ENCODE results near the gene ZFP42.
"Not testable (repeated sequence)": the region's sequence is repeated elsewhere in the genome, so short reads cannot be mapped to it uniquely, and the experiment has no call there.

Gene ZFP42

GRCh38 chr4:188041721-188042120, 46.1 kb downstream of the ZFP42 start:
- Histone ChIP-seq H3K27ac (ENCODE audit: low read depth, low read length) (no peak overlapping the region), H3K9me2 (replicated peaks; ENCODE audit: control insufficient read depth, low read length) (no peaks in the 10 kb centered on the region), H3K9me3 (ENCODE audit: control insufficient read depth, insufficient read depth, low read length) (peaks cover 9% of the 10 kb centered on the region; the same call in 1 of the 2 replicates), H4K20me1 (ENCODE audit: control insufficient read depth, insufficient read depth, low read depth, low read length) (no peaks in the 10 kb centered on the region), H3K4me2 (ENCODE audit: low read length) (no peak overlapping the region), H3K79me2 (ENCODE audit: control insufficient read depth, low read length) (no peaks in the 10 kb centered on the region), H3K36me3 (ENCODE audit: control insufficient read depth, low read length) (no peaks in the 10 kb centered on the region), H3K27me3 (ENCODE audit: control insufficient read depth, low read length) (no peaks in the 10 kb centered on the region), H3F3A (ENCODE audit: control insufficient read depth, insufficient read depth) (no peaks in the 10 kb centered on the region), H3K4me3 (ENCODE audit: low read length) (no peak overlapping the region), H3K4me1 (ENCODE audit: control insufficient read depth, low read length) (no peaks in the 10 kb centered on the region)
- TF ChIP-seq EZH2phosphoT487 (IDR thresholded peaks at IDR 0.05; ENCODE audit: borderline replicate concordance, low read length) (no peak), CTCF (IDR thresholded peaks at IDR 0.05; ENCODE audit: low read depth, low read length, poor library complexity, severe bottlenecking) (no peak)

GRCh38 chr4:188042191-188042590, 46.6 kb downstream of the ZFP42 start:
- Histone ChIP-seq H3K4me3 (ENCODE audit: low read length) (no peak overlapping the region), H3K27ac (ENCODE audit: low read depth, low read length) (no peak overlapping the region), H3K4me2 (ENCODE audit: low read length) (no peak overlapping the region), H3K4me1 (ENCODE audit: control insufficient read depth, low read length) (no peaks in the 10 kb centered on the region), H3K79me2 (ENCODE audit: control insufficient read depth, low read length) (no peaks in the 10 kb centered on the region), H3K36me3 (ENCODE audit: control insufficient read depth, low read length) (no peaks in the 10 kb centered on the region), H3K9me2 (replicated peaks; ENCODE audit: control insufficient read depth, low read length) (no peaks in the 10 kb centered on the region), H3F3A (ENCODE audit: control insufficient read depth, insufficient read depth) (no peaks in the 10 kb centered on the region), H4K20me1 (ENCODE audit: control insufficient read depth, insufficient read depth, low read depth, low read length) (no peaks in the 10 kb centered on the region), H3K9me3 (ENCODE audit: control insufficient read depth, insufficient read depth, low read length) (peaks cover 9% of the 10 kb centered on the region; the same call in 1 of the 2 replicates), H3K27me3 (ENCODE audit: control insufficient read depth, low read length) (no peaks in the 10 kb centered on the region)
- no peak for TF ChIP-seq EZH2phosphoT487 (IDR thresholded peaks at IDR 0.05; ENCODE audit: borderline replicate concordance, low read length)

- H3K9me2 ChIP-seq (replicated peaks; ENCODE audit: control insufficient read depth, low read length), result no peaks in the 10 kb centered on the region
- no peak overlapping the region for H3K27ac ChIP-seq (ENCODE audit: low read depth, low read length)
Observed at GRCh38 chr4:188043154-188043553, 47.6 kb downstream of the ZFP42 start.

GRCh38 chr4:188045461-188045860, 49.9 kb downstream of the ZFP42 start:
- H3K27me3 ChIP-seq (ENCODE audit: control insufficient read depth, low read length); H3K4me2 ChIP-seq (ENCODE audit: low read length); H3K36me3 ChIP-seq (ENCODE audit: control insufficient read depth, low read length); H3K4me3 ChIP-seq (ENCODE audit: low read length); H3K79me2 ChIP-seq (ENCODE audit: control insufficient read depth, low read length); H3F3A ChIP-seq (ENCODE audit: control insufficient read depth, insufficient read depth); H3K4me1 ChIP-seq (ENCODE audit: control insufficient read depth, low read length); H4K20me1 ChIP-seq (ENCODE audit: control insufficient read depth, insufficient read depth, low read depth, low read length); H3K9me2 ChIP-seq (replicated peaks; ENCODE audit: control insufficient read depth, low read length); H3K9me3 ChIP-seq (ENCODE audit: control insufficient read depth, insufficient read depth, low read length); H3K27ac ChIP-seq (ENCODE audit: low read depth, low read length): not testable (repeated sequence)

More at GRCh38 chr4:188043154-188043553, 47.6 kb downstream of the ZFP42 start:
- no peak for TF ChIP-seq EZH2phosphoT487 (IDR thresholded peaks at IDR 0.05; ENCODE audit: borderline replicate concordance, low read length)
- no peak for TF ChIP-seq CTCF (IDR thresholded peaks at IDR 0.05; ENCODE audit: low read depth, low read length, poor library complexity, severe bottlenecking)
- Histone ChIP-seq H3K4me1 (ENCODE audit: control insufficient read depth, low read length) (no peaks in the 10 kb centered on the region), H3K36me3 (ENCODE audit: control insufficient read depth, low read length) (no peaks in the 10 kb centered on the region), H3K79me2 (ENCODE audit: control insufficient read depth, low read length) (no peaks in the 10 kb centered on the region), H3K27me3 (ENCODE audit: control insufficient read depth, low read length) (no peaks in the 10 kb centered on the region), H3K4me2 (ENCODE audit: low read length) (no peak overlapping the region), H3K4me3 (ENCODE audit: low read length) (no peak overlapping the region), H3F3A (ENCODE audit: control insufficient read depth, insufficient read depth) (no peaks in the 10 kb centered on the region), H3K9me3 (ENCODE audit: control insufficient read depth, insufficient read depth, low read length) (peaks cover 9% of the 10 kb centered on the region; the same call in 1 of the 2 replicates), H4K20me1 (ENCODE audit: control insufficient read depth, insufficient read depth, low read depth, low read length) (no peaks in the 10 kb centered on the region)
